Activated naive CD8-positive, alpha-beta T cell treated with anti-CD3 and anti-CD28 coated beads, Interleukin-2, amount 10 ng/mL, durations not matched to agents 7 days and 5 days (primary cell): Measurements from ENCODE around the gene COMP. TPM values are rescaled to one million over a fixed set of nuclear protein-coding genes. Genes with fewer than 3 reads are reported as not detected.
A peak's percentile ranks its signal among the peaks of the same experiment; 100 is the strongest.
"Not testable (repeated sequence)": the region's sequence is repeated elsewhere in the genome, so short reads cannot be mapped to it uniquely, and the experiment has no call there.

Source experiments
- ATAC-seq: fragments of 150-1000 bp; cut with Tn5 transposase; one replicate; pipeline ENCODE4 v1.10.0; 2021; ENCODE audit warnings: low read depth, moderate library complexity
- POLR2A ChIA-PET: fragments of 350-600 bp; sonication (Branson Sonifier 250); formaldehyde crosslinking; loops from one replicate; lab custom pipeline; 2021; ENCODE audit warnings: antibody characterized with exemption; lab: Charles Lee
- DNase-seq: peaks from one replicate; pipeline ENCODE4 v3.0.0; 2021
- H3K27ac Mint-ChIP-seq: one replicate; pipeline ENCODE4 v1.8.0; 2022; ENCODE audit warnings: mild to moderate bottlenecking, mixed read lengths
- H3K27me3 Mint-ChIP-seq: one replicate; pipeline ENCODE4 v1.8.0; 2022; ENCODE audit warnings: mild to moderate bottlenecking, moderate library complexity, mixed read lengths
- H3K36me3 Mint-ChIP-seq: one replicate; pipeline ENCODE4 v1.8.0; 2021; ENCODE audit warnings: mild to moderate bottlenecking, mixed read lengths
- H3K4me1 Mint-ChIP-seq: one replicate; pipeline ENCODE4 v1.8.0; 2021; ENCODE audit warnings: mixed read lengths
- H3K4me3 Mint-ChIP-seq: one replicate; pipeline ENCODE4 v1.8.0; 2022; ENCODE audit warnings: mild to moderate bottlenecking, moderate library complexity, mixed read lengths
- H3K9me3 Mint-ChIP-seq: one replicate; pipeline ENCODE4 v1.8.0; 2021; ENCODE audit warnings: mixed read lengths
- total RNA-seq, 2 experiments: library from RNA; stranded (reverse); gene quantifications; one replicate each; pipeline ENCODE4 v1.2.3, GENCODE V29; 2021

COMP gene
- total RNA-seq, 2 experiments from 2014 or later = not detected

DNA sequence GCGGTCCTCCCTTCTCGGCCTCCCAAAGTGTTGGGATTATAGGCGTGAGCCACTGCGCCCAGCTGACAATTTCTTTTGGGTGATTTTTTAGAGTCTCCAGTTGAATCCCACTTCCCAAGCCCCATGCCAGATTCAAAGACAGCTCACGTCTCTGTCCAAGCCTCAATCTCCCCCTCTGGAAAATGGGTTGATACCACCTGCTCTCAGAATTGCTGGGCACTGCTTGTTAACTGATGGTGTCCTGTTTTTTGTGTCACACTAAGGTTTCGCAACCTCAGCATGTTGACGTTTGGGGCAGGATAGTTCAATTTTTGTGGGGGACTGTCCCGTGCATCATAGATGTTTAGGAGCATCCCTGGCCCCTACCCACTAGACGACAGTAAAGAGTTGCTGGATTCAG lies 26.5 kb upstream of the COMP start:
- DNase-seq (no peak), ATAC-seq (no peak)
- POLR2A ChIA-PET = no interaction called here
- no peaks in the 10 kb centered on the region for H3K36me3 Mint-ChIP-seq
- H3K9me3 Mint-ChIP-seq = no peaks in the 10 kb centered on the region
- no peaks in the 10 kb centered on the region for H3K4me1 Mint-ChIP-seq
- no peak overlapping the region for H3K27ac Mint-ChIP-seq
- H3K27me3 Mint-ChIP-seq = no peaks in the 10 kb centered on the region
- no peak overlapping the region for H3K4me3 Mint-ChIP-seq

GRCh38 chr19:18816645-18817044 lies 25.5 kb upstream of the COMP start:
- H3K9me3 Mint-ChIP-seq, H3K4me1 Mint-ChIP-seq, H3K36me3 Mint-ChIP-seq, H3K4me3 Mint-ChIP-seq, H3K27ac Mint-ChIP-seq, POLR2A ChIA-PET, H3K27me3 Mint-ChIP-seq, DNase-seq, ATAC-seq: not testable (repeated sequence)

GRCh38 chr19:18815673-18816072 lies 24.6 kb upstream of the COMP start:
- DNase-seq (no peak), ATAC-seq (no peak)
- Mint-ChIP-seq H3K4me3 (no peak overlapping the region), H3K9me3 (no peaks in the 10 kb centered on the region), H3K27me3 (peaks cover 4% of the 10 kb centered on the region), H3K4me1 (no peaks in the 10 kb centered on the region), H3K36me3 (no peaks in the 10 kb centered on the region), H3K27ac (no peak overlapping the region)
- POLR2A ChIA-PET = no interaction called here

GRCh38 chr19:18814063-18814462 lies 23.0 kb upstream of the COMP start:
- ATAC-seq = no peak

DNA sequence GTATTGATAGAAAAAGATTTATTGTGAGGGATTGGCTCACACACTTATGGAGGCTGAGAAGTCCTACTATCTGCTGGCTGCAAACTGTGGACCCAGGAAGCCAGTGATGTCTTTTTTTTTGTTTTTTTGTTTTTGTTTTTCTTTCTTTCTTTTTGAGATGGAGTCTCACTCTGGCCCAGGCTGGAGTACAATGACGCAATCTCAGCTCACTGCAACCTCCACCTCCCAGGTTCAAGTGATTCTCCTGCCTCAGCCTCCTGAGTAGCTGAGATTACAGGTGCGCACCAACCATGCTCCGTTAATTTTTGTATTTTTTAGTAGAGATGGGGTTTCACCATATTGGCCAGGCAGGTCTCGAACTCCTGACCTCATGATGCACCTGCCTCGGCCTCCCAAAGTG lies 20.5 kb upstream of the COMP start:
- ATAC-seq, POLR2A ChIA-PET, H3K9me3 Mint-ChIP-seq: not testable (repeated sequence)

More at GRCh38 chr19:18814063-18814462, 23.0 kb upstream of the COMP start:
- H3K36me3 Mint-ChIP-seq = no peaks in the 10 kb centered on the region
- H3K27me3 Mint-ChIP-seq = peaks cover 8% of the 10 kb centered on the region
- H3K4me1 Mint-ChIP-seq = peaks cover 3% of the 10 kb centered on the region
- POLR2A ChIA-PET = no interaction called here
- no peaks in the 10 kb centered on the region for H3K9me3 Mint-ChIP-seq
- no peak for DNase-seq
- no peak overlapping the region for H3K4me3 Mint-ChIP-seq
- H3K27ac Mint-ChIP-seq = no peak overlapping the region

GRCh38 chr19:18809149-18809868 lies 18.2 kb upstream of the COMP start:
- H3K27me3 Mint-ChIP-seq = peaks cover 8% of the 10 kb centered on the region
- ATAC-seq (no peak), DNase-seq (no peak)
- H3K9me3 Mint-ChIP-seq = no peaks in the 10 kb centered on the region
- peak overlapping the region; percentile 20 for H3K4me3 Mint-ChIP-seq
- H3K36me3 Mint-ChIP-seq = no peaks in the 10 kb centered on the region
- no peak overlapping the region for H3K27ac Mint-ChIP-seq
- peaks cover 3% of the 10 kb centered on the region for H3K4me1 Mint-ChIP-seq
- POLR2A ChIA-PET = no interaction called here

More for the DNA sequence above, 20.5 kb upstream of the COMP start:
- DNase-seq, H3K27me3 Mint-ChIP-seq, H3K4me1 Mint-ChIP-seq, H3K4me3 Mint-ChIP-seq, H3K27ac Mint-ChIP-seq, H3K36me3 Mint-ChIP-seq: not testable (repeated sequence)

DNA sequence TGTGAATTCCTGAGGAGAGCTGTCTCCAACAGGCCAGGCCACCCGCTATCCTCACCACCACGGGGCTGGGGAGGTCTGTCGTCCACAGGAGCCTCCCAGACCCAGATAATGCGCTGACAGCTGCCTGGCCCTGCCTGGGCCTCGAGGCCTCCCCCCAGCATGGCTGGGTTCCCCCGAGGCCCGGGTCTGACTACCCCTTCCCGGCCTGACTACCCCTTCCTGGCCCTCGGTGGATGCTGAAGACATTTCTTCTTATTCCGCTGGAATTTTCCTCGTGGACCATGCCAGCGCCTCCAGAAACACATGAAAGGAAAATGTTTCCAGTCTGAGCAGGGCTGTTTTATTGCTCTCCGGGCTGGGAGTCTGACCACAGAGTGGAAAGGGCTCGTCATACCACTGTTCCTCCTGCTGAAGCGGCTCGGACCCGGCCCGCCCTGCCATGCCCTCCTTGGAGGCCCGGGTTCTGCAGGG lies 16.8 kb upstream of the COMP start:
- POLR2A ChIA-PET = no interaction called here
- Mint-ChIP-seq H3K9me3 (no peaks in the 10 kb centered on the region), H3K27ac (no peak overlapping the region), H3K36me3 (no peaks in the 10 kb centered on the region), H3K4me1 (peaks cover 3% of the 10 kb centered on the region), H3K4me3 (no peak overlapping the region), H3K27me3 (peaks cover 8% of the 10 kb centered on the region)
- no peak for DNase-seq
- ATAC-seq = no peak

GRCh38 chr19:18804643-18805042 lies 13.5 kb upstream of the COMP start:
- Mint-ChIP-seq H3K36me3 (no peaks in the 10 kb centered on the region), H3K9me3 (no peaks in the 10 kb centered on the region), H3K4me1 (peaks cover 3% of the 10 kb centered on the region), H3K4me3 (no peak overlapping the region), H3K27ac (no peak overlapping the region), H3K27me3 (peaks cover 4% of the 10 kb centered on the region)
- POLR2A ChIA-PET = no interaction called here
- no peak for DNase-seq
- no peak for ATAC-seq

DNA sequence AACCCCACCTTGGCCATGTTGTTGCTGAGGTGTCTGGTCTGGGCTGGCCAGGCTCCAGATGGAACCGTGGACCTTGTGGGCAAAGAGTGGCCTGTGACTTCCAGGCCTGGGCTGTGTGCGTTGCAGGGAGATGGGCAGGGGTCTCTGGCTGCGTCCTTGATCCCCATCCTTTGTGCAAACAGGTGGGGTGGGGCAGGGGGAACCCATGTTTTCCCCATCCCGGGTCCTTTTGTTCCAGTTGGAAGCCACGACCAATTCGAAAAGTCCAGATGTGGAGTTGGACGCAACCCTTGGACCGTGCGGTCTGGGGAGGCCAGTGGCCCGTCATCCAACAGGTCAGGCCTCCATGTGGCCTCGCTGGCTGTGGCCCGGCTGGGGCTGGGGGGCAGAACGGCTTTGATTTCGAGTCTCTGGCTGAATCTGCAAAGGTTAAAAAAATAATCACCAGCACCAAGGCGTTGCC lies 13.1 kb upstream of the COMP start:
- Mint-ChIP-seq H3K9me3 (no peaks in the 10 kb centered on the region), H3K4me3 (no peak overlapping the region), H3K27me3 (peaks cover 3% of the 10 kb centered on the region), H3K4me1 (no peaks in the 10 kb centered on the region), H3K27ac (no peak overlapping the region), H3K36me3 (no peaks in the 10 kb centered on the region)
- DNase-seq = no peak
- POLR2A ChIA-PET = no interaction called here
- no peak for ATAC-seq

DNA sequence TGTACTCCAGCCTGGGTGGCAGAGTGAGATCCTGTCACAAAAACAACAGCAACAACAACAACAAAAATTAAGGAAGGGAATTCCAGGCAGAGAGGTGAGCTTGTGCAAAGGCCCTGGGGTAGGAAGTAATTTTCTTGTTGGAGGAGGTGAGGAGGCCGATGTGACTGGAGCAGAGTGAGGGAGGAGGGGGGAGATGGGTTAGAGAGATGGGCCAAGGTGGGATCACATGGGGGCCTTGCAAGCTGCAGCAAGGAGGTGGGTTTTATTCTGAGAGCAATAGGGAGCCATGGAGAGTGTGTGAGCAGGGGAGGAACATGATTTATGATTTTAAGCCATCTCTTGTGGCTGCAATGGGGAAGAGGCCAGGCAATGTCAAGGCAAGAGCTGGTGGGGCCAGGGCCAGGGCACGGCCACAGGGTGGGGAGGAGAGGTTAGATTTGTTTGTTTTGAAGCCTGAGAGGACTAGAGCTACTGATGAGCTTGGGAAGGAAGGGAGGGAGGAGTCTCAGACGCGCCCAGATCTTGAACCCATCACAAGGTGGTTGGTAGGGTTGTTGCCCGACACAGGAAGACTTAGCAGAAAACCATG lies 12.5 kb upstream of the COMP start:
- H3K4me1 Mint-ChIP-seq = no peaks in the 10 kb centered on the region
- ATAC-seq = no peak
- no peaks in the 10 kb centered on the region for H3K9me3 Mint-ChIP-seq
- H3K36me3 Mint-ChIP-seq = no peaks in the 10 kb centered on the region
- POLR2A ChIA-PET = no interaction called here
- no peak overlapping the region for H3K4me3 Mint-ChIP-seq
- H3K27ac Mint-ChIP-seq = no peak overlapping the region
- peaks cover 7% of the 10 kb centered on the region for H3K27me3 Mint-ChIP-seq
- no peak for DNase-seq

DNA sequence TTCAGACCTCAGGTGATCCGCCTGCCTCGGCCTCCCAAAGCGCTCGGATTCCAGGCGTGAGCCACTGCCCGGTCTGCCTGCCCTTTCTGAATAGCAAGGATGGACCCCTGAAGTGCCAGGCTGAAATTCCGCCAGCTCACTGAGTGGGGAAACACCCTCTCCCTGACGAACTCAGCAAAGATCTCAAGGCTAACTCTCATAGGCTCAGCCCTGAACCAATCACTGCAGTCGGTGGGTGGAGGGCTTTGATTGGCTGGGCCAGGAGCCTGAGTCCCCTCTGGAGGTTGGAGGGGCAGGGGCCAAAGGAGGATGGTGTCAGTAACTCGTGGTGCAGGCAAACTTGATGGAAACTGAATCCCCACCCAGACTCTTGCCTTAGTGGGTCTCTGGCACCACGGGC lies 11.2 kb upstream of the COMP start:
- POLR2A ChIA-PET = no interaction called here
- no peak for ATAC-seq
- Mint-ChIP-seq H3K27ac (no peak overlapping the region), H3K4me1 (no peaks in the 10 kb centered on the region), H3K4me3 (no peak overlapping the region), H3K9me3 (no peaks in the 10 kb centered on the region), H3K36me3 (no peaks in the 10 kb centered on the region), H3K27me3 (peaks cover 17% of the 10 kb centered on the region)
- DNase-seq = no peak

GRCh38 chr19:18800636-18801035 lies 9.5 kb upstream of the COMP start:
- H3K9me3 Mint-ChIP-seq = no peaks in the 10 kb centered on the region
- no peaks in the 10 kb centered on the region for H3K36me3 Mint-ChIP-seq
- no peak for ATAC-seq
- H3K4me3 Mint-ChIP-seq = no peak overlapping the region
- H3K4me1 Mint-ChIP-seq = no peaks in the 10 kb centered on the region
- no peak overlapping the region for H3K27ac Mint-ChIP-seq
- POLR2A ChIA-PET = no interaction called here
- no peak for DNase-seq
- peaks cover 31% of the 10 kb centered on the region for H3K27me3 Mint-ChIP-seq

GRCh38 chr19:18800079-18800478 lies 9.0 kb upstream of the COMP start:
- Mint-ChIP-seq H3K27ac (no peak overlapping the region), H3K4me3 (no peak overlapping the region), H3K36me3 (no peaks in the 10 kb centered on the region), H3K9me3 (no peaks in the 10 kb centered on the region), H3K27me3 (peaks cover 34% of the 10 kb centered on the region), H3K4me1 (no peaks in the 10 kb centered on the region)
- no peak for DNase-seq
- no peak for ATAC-seq
- POLR2A ChIA-PET = no interaction called here

- Mint-ChIP-seq H3K27ac (no peak overlapping the region), H3K4me1 (no peaks in the 10 kb centered on the region), H3K27me3 (peaks cover 39% of the 10 kb centered on the region), H3K9me3 (no peaks in the 10 kb centered on the region), H3K36me3 (no peaks in the 10 kb centered on the region), H3K4me3 (no peak overlapping the region)
- no peak for DNase-seq
- POLR2A ChIA-PET = no interaction called here
- ATAC-seq = no peak
Measured at GRCh38 chr19:18799389-18799970, 8.4 kb upstream of the COMP start.
